ENCODE results near the gene MPHOSPH10.
"Not testable (repeated sequence)": the region's sequence is repeated elsewhere in the genome, so short reads cannot be mapped to it uniquely, and the experiment has no call there.

MPHOSPH10 gene

GRCh38 chr2:71181316-71181715, 50.9 kb downstream of the MPHOSPH10 start:
- DNase-seq = no peak

- not testable (repeated sequence) for DNase-seq
Measured at GRCh38 chr2:71183306-71184115, 53.1 kb downstream of the MPHOSPH10 start.

GRCh38 chr2:71186973-71187372, 56.5 kb downstream of the MPHOSPH10 start:
- DNase-seq = no peak

- DNase-seq = no peak
Measured at GRCh38 chr2:71187589-71187988, 57.2 kb downstream of the MPHOSPH10 start.

GRCh38 chr2:71190656-71191569, 60.5 kb downstream of the MPHOSPH10 start:
- peak; percentile 10 for DNase-seq

- DNase-seq = no peak
Measured at GRCh38 chr2:71191570-71191943, 61.1 kb downstream of the MPHOSPH10 start.

Measured in retina (tissue), 1 donor.